Stimulated activated memory B cell treated with anti-CD40 and anti-IgM and Interleukin-4, amounts not matched to agents 10 μg/mL and 1 μg/mL and 100 μg/mL, for 72 hours (primary cell): ENCODE results near the gene DMBX1.

Source experiments
- ATAC-seq: fragments of 150-1000 bp; cut with Tn5 transposase; 2 replicates; pipeline ENCODE4 v1.10.0; 2021
- H3K27ac Mint-ChIP-seq: one replicate; pipeline ENCODE4 v1.8.0; 2022; ENCODE audit warnings: mild to moderate bottlenecking, mixed read lengths
- H3K27me3 Mint-ChIP-seq: one replicate; pipeline ENCODE4 v1.8.0; 2022; ENCODE audit warnings: mixed read lengths
- H3K36me3 Mint-ChIP-seq: one replicate; pipeline ENCODE4 v1.8.0; 2022; ENCODE audit warnings: mixed read lengths
- H3K4me1 Mint-ChIP-seq: one replicate; pipeline ENCODE4 v1.8.0; 2022; ENCODE audit warnings: mixed read lengths
- H3K4me3 Mint-ChIP-seq: one replicate; pipeline ENCODE4 v1.8.0; 2022; ENCODE audit warnings: mild to moderate bottlenecking, moderate library complexity, mixed read lengths
- H3K9me3 Mint-ChIP-seq: one replicate; pipeline ENCODE4 v1.8.0; 2022; ENCODE audit warnings: mixed read lengths

DMBX1 gene

DNA sequence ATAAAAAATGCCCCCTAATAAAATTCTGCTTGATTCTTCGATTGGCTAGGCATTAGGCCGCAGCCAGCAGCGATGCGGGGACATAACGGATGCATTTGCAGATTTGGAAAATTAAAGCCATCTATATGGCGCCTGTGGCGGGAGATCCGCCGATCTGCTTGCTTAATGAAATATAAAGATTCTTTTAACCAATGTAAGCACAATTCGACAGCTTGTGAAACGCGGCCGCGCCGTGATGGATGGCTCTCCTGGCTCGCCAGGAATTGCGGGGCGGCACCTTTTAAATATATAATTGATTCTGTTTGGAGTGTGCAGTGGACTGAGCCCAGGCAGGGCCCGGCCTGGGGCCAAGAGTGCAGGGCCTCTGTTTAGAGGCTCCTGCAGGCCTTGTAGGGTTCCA is 8.0 kb downstream of the DMBX1 start:
- peaks cover 6% of the 10 kb centered on the region for H3K4me1 Mint-ChIP-seq
- H3K4me3 Mint-ChIP-seq, result no peak overlapping the region
- no peak for ATAC-seq
- H3K27me3 Mint-ChIP-seq, result peaks cover 49% of the 10 kb centered on the region
- H3K27ac Mint-ChIP-seq, result no peak overlapping the region
- no peaks in the 10 kb centered on the region for H3K9me3 Mint-ChIP-seq
- H3K36me3 Mint-ChIP-seq, result no peaks in the 10 kb centered on the region

GRCh38 chr1:46501528-46501927 is 11.9 kb downstream of the DMBX1 start:
- no peak overlapping the region for H3K4me3 Mint-ChIP-seq
- H3K27ac Mint-ChIP-seq, result no peak overlapping the region
- H3K4me1 Mint-ChIP-seq, result peaks cover 6% of the 10 kb centered on the region
- H3K27me3 Mint-ChIP-seq, result peaks cover 33% of the 10 kb centered on the region
- H3K36me3 Mint-ChIP-seq, result no peaks in the 10 kb centered on the region
- ATAC-seq, result no peak
- no peaks in the 10 kb centered on the region for H3K9me3 Mint-ChIP-seq

GRCh38 chr1:46503421-46503820 is 13.8 kb downstream of the DMBX1 start:
- Mint-ChIP-seq H3K9me3 (no peaks in the 10 kb centered on the region), H3K4me1 (peaks cover 6% of the 10 kb centered on the region), H3K4me3 (no peak overlapping the region), H3K36me3 (no peaks in the 10 kb centered on the region), H3K27ac (no peak overlapping the region), H3K27me3 (peaks cover 51% of the 10 kb centered on the region)
- no peak for ATAC-seq

DNA sequence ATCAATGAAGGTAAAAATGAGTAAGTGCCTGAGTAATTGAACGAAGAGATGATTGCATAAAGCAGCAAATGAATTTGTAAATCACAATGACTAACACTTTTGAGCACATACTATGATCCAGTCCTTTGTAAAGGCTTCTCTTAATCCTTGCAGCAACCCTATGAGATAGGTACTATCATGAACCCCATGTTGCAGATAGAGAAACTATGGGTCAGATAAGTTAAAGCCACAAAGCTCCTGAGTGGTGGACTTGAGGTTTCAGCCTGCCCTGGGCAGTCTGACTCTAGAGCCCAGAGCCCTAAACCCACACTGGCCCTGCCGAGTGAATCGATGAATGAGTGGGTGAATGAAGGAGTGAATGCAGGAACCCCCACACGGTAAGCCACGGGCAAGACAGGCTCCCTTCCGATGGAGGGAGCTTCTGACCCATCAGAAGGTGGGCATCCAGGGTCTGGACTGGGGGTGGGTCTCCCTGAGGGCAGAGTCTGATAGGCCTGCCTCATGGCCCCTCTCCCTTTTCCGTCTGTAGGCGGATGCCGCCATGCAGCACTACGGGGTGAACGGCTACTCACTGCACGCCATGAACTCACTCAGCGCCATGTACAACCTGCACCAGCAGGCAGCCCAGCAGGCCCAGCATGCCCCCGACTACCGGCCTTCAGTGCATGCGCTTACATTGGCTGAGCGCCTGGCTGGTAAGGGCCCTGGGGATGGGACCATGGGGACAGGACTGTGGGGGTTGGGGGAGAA is 17.0 kb downstream of the DMBX1 start:
- H3K36me3 Mint-ChIP-seq, result no peaks in the 10 kb centered on the region
- no peak overlapping the region for H3K4me3 Mint-ChIP-seq
- no peak overlapping the region for H3K27ac Mint-ChIP-seq
- no peaks in the 10 kb centered on the region for H3K4me1 Mint-ChIP-seq
- H3K27me3 Mint-ChIP-seq, result peaks cover 42% of the 10 kb centered on the region
- H3K9me3 Mint-ChIP-seq, result no peaks in the 10 kb centered on the region
- no peak for ATAC-seq

GRCh38 chr1:46508757-46509156 is 19.1 kb downstream of the DMBX1 start:
- H3K9me3 Mint-ChIP-seq, result no peaks in the 10 kb centered on the region
- no peaks in the 10 kb centered on the region for H3K36me3 Mint-ChIP-seq
- no peak for ATAC-seq
- no peak overlapping the region for H3K27ac Mint-ChIP-seq
- no peaks in the 10 kb centered on the region for H3K4me1 Mint-ChIP-seq
- H3K4me3 Mint-ChIP-seq, result no peak overlapping the region
- H3K27me3 Mint-ChIP-seq, result peaks cover 45% of the 10 kb centered on the region

DNA sequence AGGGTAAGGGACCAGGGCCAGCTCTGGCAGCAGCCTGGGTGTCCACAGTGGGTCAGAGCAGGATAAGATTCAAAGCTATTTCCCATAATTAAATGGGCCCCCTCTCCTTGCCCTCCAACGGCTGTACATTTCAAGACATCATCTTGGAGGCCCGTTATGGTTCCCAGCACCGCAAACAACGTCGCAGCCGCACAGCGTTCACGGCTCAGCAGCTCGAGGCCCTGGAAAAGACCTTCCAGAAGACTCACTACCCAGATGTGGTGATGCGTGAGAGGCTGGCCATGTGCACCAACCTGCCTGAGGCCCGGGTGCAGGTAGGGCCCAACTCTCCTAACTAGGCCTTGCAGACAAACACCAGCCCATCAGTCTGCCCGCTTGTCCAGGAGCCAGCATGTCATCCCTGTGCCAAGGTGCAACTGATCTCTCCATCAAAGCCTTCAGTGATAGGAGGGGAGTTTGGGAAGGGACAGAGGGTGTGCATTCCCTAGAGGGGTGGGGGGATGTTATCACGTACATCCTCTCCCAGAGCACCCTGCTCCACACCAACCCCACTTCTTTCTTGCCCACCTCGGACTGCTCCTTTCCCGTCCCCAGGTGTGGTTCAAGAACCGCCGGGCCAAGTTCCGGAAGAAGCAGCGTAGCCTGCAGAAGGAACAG is 20.8 kb downstream of the DMBX1 start:
- H3K27me3 Mint-ChIP-seq, result peaks cover 43% of the 10 kb centered on the region

GRCh38 chr1:46510998-46511365 is 21.3 kb downstream of the DMBX1 start:
- no peaks in the 10 kb centered on the region for H3K4me1 Mint-ChIP-seq
- no peak overlapping the region for H3K4me3 Mint-ChIP-seq
- no peak overlapping the region for H3K27ac Mint-ChIP-seq
- no peaks in the 10 kb centered on the region for H3K36me3 Mint-ChIP-seq
- ATAC-seq, result no peak
- peaks cover 45% of the 10 kb centered on the region for H3K27me3 Mint-ChIP-seq
- H3K9me3 Mint-ChIP-seq, result no peaks in the 10 kb centered on the region

More for the DNA sequence above, 20.8 kb downstream of the DMBX1 start:
- Mint-ChIP-seq H3K36me3 (no peaks in the 10 kb centered on the region), H3K9me3 (no peaks in the 10 kb centered on the region), H3K4me3 (no peak overlapping the region), H3K4me1 (no peaks in the 10 kb centered on the region), H3K27ac (no peak overlapping the region)
- no peak for ATAC-seq

DNA sequence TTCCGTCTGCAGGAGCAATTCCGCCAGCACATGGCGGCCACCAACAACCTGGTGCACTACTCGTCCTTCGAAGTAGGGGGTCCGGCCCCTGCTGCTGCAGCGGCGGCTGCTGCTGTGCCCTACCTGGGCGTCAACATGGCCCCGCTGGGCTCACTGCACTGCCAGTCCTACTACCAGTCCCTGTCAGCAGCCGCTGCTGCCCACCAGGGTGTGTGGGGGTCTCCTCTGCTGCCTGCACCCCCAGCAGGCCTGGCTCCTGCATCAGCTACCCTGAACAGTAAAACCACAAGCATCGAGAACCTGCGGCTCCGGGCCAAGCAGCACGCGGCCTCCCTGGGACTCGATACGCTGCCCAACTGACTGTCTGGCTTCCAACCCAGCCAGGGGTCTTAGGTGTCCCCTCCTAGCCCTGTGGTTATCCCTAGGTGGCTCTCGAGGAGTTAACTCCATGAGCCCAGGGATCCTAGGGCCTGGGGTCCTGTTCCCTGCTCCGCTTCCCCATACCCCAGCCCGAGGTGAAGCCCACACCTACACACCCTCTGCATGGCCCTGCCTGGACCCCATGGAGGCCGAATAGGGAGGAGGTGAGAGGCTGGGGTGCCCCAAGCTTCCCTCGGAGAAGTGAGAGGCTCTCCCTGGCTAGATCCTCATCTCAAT is 22.6 kb downstream of the DMBX1 start:
- Mint-ChIP-seq H3K4me1 (no peaks in the 10 kb centered on the region), H3K9me3 (no peaks in the 10 kb centered on the region), H3K27ac (no peak overlapping the region), H3K4me3 (no peak overlapping the region), H3K36me3 (no peaks in the 10 kb centered on the region), H3K27me3 (peaks cover 39% of the 10 kb centered on the region)
- ATAC-seq, result no peak

GRCh38 chr1:46512792-46513190 is 23.2 kb downstream of the DMBX1 start:
- Mint-ChIP-seq H3K27me3 (peaks cover 39% of the 10 kb centered on the region), H3K9me3 (no peaks in the 10 kb centered on the region), H3K36me3 (no peaks in the 10 kb centered on the region), H3K4me1 (no peaks in the 10 kb centered on the region), H3K4me3 (no peak overlapping the region), H3K27ac (no peak overlapping the region)
- ATAC-seq, result no peak

- Mint-ChIP-seq H3K9me3 (no peaks in the 10 kb centered on the region), H3K4me1 (no peaks in the 10 kb centered on the region), H3K4me3 (no peak overlapping the region), H3K27ac (no peak overlapping the region), H3K27me3 (peaks cover 42% of the 10 kb centered on the region), H3K36me3 (no peaks in the 10 kb centered on the region)
- no peak for ATAC-seq
Observed at GRCh38 chr1:46513536-46513935, 23.9 kb downstream of the DMBX1 start.

DNA sequence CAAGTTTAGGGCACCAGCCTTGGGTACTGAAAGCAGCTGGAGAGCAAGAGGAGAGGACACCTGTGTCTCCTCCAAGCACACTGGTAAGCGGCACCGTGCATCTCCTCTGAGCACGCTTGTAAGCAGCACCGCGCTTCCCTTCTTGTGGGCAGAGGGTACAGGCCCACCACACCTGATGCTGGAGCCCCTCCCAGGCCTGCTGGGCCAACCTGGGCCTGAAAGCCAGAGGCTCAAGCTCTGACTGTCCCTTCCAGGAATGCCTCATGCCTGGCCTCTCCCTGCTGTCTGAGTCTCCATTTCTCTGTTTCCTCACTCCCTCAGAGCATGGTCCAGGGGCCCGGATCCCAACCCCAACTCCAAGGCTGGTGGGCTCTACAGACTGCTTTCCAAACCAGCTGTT is 25.9 kb downstream of the DMBX1 start:
- ATAC-seq, result no peak
- Mint-ChIP-seq H3K4me3 (no peak overlapping the region), H3K4me1 (no peaks in the 10 kb centered on the region), H3K9me3 (no peaks in the 10 kb centered on the region), H3K27me3 (peaks cover 57% of the 10 kb centered on the region), H3K36me3 (no peaks in the 10 kb centered on the region), H3K27ac (no peak overlapping the region)

DNA sequence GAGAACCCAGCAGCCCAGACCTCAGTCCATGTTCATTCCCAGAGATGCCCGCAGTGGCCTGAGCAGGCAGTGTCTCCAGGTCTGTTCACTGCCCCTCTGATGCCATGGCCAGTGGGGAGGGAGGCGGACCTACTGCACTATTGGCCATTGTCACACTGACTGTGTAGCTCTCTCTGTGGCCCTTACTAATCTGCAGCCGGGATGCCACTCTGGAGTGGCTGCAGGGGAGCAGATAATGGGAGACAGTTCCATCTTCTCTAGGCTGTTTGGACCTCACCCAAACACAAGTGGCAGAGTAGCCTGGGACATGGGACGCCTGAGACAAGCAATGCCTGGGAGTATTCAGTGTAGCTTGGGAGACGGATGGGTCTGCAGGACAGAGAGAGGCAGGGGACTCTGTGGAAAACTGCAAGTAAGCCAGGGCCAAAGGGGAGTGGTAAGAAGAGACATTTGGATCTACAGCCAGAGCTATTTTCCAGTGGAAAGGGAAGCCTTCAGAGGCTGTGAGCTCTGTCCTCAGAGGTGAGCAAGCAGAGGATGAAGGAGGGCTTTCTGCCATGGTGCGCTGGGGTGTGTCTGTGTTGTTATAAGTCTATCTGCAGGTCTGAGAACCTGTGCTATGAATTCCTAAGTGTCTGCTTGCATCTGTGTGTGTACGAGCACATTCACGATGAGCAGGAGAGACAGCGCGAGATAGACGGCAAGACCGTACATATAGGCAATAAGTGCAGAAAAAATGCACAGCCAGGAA is 26.7 kb downstream of the DMBX1 start:
- no peaks in the 10 kb centered on the region for H3K4me1 Mint-ChIP-seq
- no peaks in the 10 kb centered on the region for H3K9me3 Mint-ChIP-seq
- H3K27me3 Mint-ChIP-seq, result peaks cover 61% of the 10 kb centered on the region
- no peak for ATAC-seq
- H3K36me3 Mint-ChIP-seq, result no peaks in the 10 kb centered on the region
- H3K4me3 Mint-ChIP-seq, result no peak overlapping the region
- H3K27ac Mint-ChIP-seq, result no peak overlapping the region

DNA sequence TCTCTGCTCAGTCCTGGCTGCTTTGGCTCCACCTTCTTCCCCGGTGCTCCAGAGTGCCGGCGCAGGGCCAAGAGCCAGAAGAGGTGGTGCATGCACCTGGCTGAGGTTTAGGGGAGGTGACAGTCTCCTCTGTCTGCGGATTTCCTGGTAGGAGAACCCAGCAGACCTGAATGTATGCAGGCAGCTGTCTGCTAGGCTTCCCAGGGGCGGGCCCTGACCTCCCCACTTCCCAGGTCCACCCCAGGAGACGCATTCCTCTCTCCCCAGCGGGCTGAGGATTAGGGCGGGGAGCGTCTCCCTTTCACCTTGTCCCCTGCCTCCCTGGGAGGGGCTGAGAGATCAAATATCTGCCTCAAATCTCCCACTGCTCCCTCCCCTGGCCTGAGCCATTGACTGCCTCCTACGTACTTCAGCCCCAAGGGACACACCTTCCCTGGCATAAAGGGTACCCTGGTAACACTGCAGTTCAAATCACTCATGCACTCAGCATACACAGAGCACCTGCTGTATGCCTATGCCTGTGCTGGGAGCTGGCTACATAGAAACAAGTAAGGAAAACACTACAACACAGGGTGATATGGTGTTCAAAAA is 27.5 kb downstream of the DMBX1 start:
- Mint-ChIP-seq H3K27me3 (peaks cover 56% of the 10 kb centered on the region), H3K36me3 (no peaks in the 10 kb centered on the region), H3K4me3 (no peak overlapping the region), H3K27ac (no peak overlapping the region), H3K4me1 (no peaks in the 10 kb centered on the region), H3K9me3 (no peaks in the 10 kb centered on the region)
- ATAC-seq, result no peak

DNA sequence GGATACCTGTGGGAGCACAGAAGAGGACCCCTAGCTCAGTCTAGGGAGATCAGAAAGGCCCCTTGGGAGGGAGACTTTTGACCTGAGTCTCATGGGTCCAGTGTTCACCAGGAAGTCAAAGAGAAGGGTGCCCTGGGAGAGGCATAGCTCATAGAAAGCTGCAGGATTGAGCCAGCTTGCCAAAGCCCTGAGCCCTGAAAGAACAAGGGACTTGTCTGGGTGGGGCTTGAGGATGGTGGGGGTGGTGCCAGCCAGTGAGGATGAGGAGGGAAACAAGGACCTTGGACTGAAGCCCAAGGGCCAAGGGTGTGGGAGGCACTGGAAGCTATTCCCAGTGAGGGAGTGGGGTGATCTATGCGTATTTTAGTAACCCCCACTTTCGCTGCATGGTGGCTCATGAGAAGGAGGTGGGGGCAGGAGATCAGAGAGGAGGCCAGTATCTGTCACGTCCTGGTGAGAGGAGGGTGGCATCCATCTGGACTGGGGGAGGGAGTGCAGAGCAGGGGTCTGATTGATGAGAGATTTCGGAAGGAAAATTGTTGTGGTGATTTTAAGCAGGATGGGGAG is 28.4 kb downstream of the DMBX1 start:
- H3K4me1 Mint-ChIP-seq, result no peaks in the 10 kb centered on the region
- no peaks in the 10 kb centered on the region for H3K9me3 Mint-ChIP-seq
- no peak overlapping the region for H3K27ac Mint-ChIP-seq
- no peak for ATAC-seq
- H3K4me3 Mint-ChIP-seq, result no peak overlapping the region
- H3K27me3 Mint-ChIP-seq, result peaks cover 47% of the 10 kb centered on the region
- no peaks in the 10 kb centered on the region for H3K36me3 Mint-ChIP-seq

- Mint-ChIP-seq H3K36me3 (no peaks in the 10 kb centered on the region), H3K9me3 (no peaks in the 10 kb centered on the region), H3K4me3 (no peak overlapping the region), H3K27ac (no peak overlapping the region), H3K27me3 (peaks cover 43% of the 10 kb centered on the region), H3K4me1 (no peaks in the 10 kb centered on the region)
- ATAC-seq, result no peak
Observed at GRCh38 chr1:46519209-46519608, 29.6 kb downstream of the DMBX1 start.
